AG09309 (cell line): Measurements from ENCODE around the gene OR5C1.

ENCODE experiments used
- DNase-seq: peaks from one replicate; pipeline ENCODE4 v3.0.0-alpha.2; 2010; ENCODE audit warnings: low read depth
- H3K4me3 ChIP-seq: 2 replicates; pipeline ENCODE4 v1.5.1; 2011; ENCODE audit warnings: mild to moderate bottlenecking, low read depth, low read length, moderate library complexity; ENCODE audit not compliant: control insufficient read depth
- CTCF ChIP-seq: IDR thresholded peaks from 2 replicates; pipeline ENCODE4 v1.5.1; 2011; ENCODE audit warnings: mild to moderate bottlenecking, low read depth, low read length, inconsistent platforms; ENCODE audit not compliant: insufficient read depth, control insufficient read depth; ENCODE audit errors: missing control alignments

OR5C1 gene

GRCh38 chr9:122780026-122780425 is 8.7 kb upstream of the OR5C1 start:
- H3K4me3 ChIP-seq, result no peak overlapping the region
- no peak for DNase-seq
- no peak for TF ChIP-seq CTCF

- DNase-seq, result no peak
- no peak for TF ChIP-seq CTCF
- no peak overlapping the region for H3K4me3 ChIP-seq
These were observed 7.1 kb upstream of the OR5C1 start for GRCh38 chr9:122781671-122782070.

GRCh38 chr9:122785269-122785668 is 3.5 kb upstream of the OR5C1 start:
- no peak for TF ChIP-seq CTCF
- DNase-seq, result no peak
- no peak overlapping the region for H3K4me3 ChIP-seq

GRCh38 chr9:122786338-122786737 is 2.4 kb upstream of the OR5C1 start:
- DNase-seq, result no peak
- TF ChIP-seq CTCF, result no peak
- no peak overlapping the region for H3K4me3 ChIP-seq

GRCh38 chr9:122789256-122790046 is 718 bp downstream of the OR5C1 start:
- TF ChIP-seq CTCF, result no peak
- H3K4me3 ChIP-seq, result no peak overlapping the region
- DNase-seq, result no peak

- DNase-seq, result no peak
- H3K4me3 ChIP-seq, result no peak overlapping the region
- no peak for TF ChIP-seq CTCF
These were observed 3.3 kb downstream of the OR5C1 start for GRCh38 chr9:122791872-122792669.
